Uterus (tissue), 2 donors: ENCODE data around the gene NAV3.

Source experiments
- POLR2A ChIP-seq, 2 donors: fragments of 450-650 bp; IDR thresholded peaks; one replicate each; pipeline ENCODE4 v1.6.1; 2016; ENCODE audit warnings: antibody characterized with exemption in 2 of 2, mild to moderate bottlenecking in 1 of 2, moderate library complexity in 1 of 2
- TF ChIP-seq, protein P1 (sequence below), 4 experiments: fragments of 200-600 bp in 2 of 4; fragments of 450-650 bp in 2 of 4; sonication (generic) in 2 of 4; IDR thresholded peaks; one replicate each; pipeline ENCODE4 v1.5.1; 2016 to 2019; ENCODE audit warnings: antibody characterized with exemption in 4 of 4, mild to moderate bottlenecking in 2 of 4, moderate library complexity in 1 of 4

DNA sequence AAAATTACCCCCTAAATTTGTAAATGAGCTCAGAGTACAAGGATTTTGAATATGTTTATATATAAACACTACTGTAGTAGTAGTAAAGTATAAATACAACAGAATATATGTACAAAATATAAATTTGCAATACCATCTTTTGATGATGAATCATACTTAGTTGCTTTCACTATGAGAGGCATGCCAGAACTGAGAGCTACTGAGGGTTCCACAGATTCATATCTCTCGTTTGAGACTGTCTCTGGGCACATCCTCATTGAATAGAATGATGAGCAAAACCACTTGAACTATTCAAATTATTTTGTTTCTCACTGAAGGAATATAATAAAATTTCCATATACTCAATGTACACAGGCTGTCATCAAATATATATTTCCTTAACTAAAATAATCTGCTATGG, 417.6 kb downstream of the NAV3 start:
- TF ChIP-seq, protein P1, sequence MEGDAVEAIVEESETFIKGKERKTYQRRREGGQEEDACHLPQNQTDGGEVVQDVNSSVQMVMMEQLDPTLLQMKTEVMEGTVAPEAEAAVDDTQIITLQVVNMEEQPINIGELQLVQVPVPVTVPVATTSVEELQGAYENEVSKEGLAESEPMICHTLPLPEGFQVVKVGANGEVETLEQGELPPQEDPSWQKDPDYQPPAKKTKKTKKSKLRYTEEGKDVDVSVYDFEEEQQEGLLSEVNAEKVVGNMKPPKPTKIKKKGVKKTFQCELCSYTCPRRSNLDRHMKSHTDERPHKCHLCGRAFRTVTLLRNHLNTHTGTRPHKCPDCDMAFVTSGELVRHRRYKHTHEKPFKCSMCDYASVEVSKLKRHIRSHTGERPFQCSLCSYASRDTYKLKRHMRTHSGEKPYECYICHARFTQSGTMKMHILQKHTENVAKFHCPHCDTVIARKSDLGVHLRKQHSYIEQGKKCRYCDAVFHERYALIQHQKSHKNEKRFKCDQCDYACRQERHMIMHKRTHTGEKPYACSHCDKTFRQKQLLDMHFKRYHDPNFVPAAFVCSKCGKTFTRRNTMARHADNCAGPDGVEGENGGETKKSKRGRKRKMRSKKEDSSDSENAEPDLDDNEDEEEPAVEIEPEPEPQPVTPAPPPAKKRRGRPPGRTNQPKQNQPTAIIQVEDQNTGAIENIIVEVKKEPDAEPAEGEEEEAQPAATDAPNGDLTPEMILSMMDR (IDR thresholded peaks at IDR 0.05): no peak
- no peak for TF ChIP-seq POLR2A (IDR thresholded peaks at IDR 0.05)
